CD4-positive, alpha-beta T cell treated with Interleukin-21 for 1 hour (primary cell): ENCODE results near the gene NOP53.
"Not testable (repeated sequence)": the region's sequence is repeated elsewhere in the genome, so short reads cannot be mapped to it uniquely, and the experiment has no call there.

Experiments
- DNase-seq: peaks from one replicate; pipeline ENCODE4 v3.0.0-alpha.2; 2020

NOP53 gene

DNA sequence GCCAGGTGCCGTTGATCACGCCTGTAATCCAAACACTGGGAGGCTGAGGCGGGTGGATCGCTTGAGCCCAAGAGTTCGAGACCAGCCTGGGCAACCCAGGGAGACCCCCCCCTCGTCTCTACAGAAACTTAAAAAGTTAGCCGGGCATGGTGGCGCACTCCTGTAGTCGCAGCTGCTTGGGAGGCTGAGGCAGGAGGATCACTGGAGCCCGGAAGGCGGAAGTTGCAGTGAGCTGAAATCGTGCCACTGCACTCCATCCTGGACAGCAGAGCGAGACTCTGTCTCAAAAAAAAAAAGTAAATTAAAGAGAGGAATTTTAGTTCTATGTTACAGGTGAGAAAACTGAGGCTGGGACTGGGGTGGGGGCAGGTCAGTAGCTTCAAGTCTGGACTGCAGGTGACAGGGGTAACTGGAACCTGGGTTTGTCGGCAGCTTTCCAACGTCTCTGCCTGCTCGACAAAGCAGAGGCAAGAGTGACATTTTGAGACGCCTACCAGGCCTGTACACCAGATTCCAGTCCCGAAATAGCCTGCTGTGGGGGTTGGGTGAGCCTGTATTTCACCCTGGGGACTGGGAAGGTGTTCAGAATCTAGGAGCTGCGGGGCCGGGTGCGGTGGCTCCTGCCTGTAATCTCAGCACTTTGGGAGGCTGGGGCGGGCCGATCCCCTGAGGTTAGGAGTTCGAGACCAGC is 34.3 kb downstream of the NOP53 start:
- no peak for DNase-seq

DNA sequence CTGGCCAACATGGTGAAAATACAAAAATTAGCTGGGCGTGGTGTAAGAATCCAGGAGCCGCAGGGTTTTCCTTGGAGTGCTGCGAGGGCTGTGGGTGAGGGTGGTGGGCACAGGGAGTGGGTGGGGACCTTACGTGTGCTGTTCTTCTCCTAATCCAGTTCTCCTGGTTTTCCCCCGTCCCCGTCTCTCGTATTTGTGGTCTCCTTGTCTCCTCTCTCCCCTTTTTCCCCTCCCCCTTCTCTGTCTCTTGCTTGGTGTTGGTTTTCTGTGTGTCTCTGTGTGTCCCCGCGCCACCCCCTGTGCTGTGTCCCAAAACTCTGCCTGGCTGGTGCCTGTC is 34.8 kb downstream of the NOP53 start:
- DNase-seq: no peak

DNA sequence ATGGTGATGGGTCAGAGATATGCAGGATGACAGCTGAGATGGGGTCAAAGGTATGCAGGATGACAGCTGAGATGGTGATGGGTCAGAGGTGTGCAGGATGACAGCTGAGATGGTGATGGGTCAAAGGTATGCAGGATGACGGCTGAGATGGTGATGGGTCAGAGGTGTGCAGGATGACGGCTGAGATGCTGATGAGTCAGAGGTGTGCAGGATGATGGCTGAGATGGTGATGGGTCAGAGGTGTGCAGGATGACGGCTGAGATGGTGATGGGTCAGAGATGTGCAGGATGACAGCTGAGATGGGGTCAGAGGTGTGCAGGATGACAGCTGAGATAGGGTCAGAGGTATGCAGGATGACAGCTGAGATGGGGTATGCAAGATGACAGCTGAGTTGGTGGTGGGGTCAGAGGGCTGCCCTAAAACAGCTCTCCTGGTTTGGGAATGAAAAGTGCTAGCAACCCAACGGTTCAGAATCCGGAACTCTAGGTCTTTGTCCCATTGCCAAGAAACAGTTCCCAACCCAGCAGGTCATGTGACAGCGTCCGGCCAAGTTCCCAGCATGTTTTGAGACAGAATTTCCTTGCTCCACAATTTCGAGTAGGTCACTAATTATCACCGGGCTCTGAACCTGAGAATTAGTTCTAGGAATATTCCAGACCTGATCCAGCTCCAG is 36.4 kb downstream of the NOP53 start:
- DNase-seq: no peak

DNA sequence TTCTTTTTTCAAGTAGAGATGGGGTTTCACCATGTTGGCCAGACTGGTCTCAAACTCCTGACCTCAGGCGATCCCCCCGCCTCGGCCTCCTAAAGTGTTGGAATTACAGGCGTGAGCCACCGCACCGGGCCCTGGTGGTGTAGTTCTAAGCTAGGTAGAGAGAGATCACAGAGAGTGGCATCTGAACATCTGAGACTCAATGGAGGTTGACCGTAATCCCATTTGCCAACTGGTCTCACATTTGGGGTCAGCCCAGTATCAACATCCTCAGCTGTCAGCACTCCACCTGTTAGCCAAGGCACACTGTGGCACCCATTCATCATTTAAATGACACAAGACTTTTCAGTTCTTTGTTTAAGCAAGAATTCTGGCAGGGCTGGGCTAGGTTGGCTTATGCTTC is 41.2 kb downstream of the NOP53 start:
- DNase-seq: no peak

DNA sequence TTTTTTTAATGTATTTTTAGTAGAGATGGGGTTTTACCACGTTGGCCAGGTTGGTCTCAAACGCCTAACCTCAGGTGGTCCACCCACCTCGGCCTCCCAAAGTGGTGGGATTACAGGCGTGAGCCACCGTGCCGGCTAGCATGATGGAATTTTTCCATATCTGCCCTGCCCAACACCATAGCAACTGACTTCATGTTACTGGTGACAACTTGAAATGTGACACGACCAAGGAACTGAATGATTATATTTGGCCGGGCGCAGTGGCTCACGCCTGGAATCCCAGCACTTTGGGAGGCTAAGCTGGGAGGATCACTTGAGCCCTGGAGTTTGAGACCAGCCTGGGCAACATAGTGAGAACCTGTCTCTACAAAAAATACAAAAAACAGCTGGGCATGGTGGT is 42.0 kb downstream of the NOP53 start:
- DNase-seq: not testable (repeated sequence)

DNA sequence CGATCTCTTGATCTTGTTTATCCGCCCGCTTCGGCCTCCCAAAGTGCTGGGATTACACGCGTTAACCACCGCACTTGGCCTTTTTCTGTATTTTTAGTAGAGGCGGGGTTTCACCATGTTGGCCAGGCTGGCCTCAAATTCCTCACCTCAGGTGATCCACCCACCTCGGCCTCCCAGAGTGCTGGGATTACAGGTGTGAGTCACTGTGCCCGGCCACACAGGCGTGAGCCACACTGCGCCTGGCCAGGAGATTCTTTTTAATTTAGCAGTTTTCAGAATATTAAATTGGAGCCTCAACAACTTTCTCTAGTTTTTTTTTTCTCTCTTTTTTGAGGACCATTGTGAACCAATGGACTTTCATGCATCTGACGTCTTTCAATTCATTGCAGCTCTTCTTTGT is 44.5 kb downstream of the NOP53 start:
- DNase-seq: not testable (repeated sequence)

- DNase-seq: peak; percentile 78
Measured at GRCh38 chr19:47790398-47790814, 45.1 kb downstream of the NOP53 start.

- DNase-seq: no peak
Measured at GRCh38 chr19:47792616-47793015, 47.3 kb downstream of the NOP53 start.

GRCh38 chr19:47794526-47794925 is 49.2 kb downstream of the NOP53 start:
- DNase-seq: no peak

DNA sequence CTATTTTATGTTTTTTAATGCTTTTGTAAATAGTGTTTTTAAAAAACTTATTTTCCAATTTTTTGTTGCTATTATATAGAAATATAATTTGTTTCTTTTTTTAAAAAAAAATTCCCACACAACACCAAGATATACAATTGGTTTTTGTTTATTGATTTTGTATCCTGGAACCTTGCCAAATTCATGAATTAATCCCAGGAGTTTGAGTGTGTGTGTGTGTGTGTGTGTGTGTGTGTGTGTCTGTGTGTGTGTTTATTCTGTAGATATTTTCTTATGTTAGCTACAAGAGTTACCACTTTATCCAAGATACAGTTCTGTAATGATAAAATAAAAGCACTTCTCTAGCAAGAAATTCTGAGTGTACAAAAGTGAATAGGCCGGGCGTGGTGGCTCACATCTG is 51.4 kb downstream of the NOP53 start:
- no peak for DNase-seq

DNA sequence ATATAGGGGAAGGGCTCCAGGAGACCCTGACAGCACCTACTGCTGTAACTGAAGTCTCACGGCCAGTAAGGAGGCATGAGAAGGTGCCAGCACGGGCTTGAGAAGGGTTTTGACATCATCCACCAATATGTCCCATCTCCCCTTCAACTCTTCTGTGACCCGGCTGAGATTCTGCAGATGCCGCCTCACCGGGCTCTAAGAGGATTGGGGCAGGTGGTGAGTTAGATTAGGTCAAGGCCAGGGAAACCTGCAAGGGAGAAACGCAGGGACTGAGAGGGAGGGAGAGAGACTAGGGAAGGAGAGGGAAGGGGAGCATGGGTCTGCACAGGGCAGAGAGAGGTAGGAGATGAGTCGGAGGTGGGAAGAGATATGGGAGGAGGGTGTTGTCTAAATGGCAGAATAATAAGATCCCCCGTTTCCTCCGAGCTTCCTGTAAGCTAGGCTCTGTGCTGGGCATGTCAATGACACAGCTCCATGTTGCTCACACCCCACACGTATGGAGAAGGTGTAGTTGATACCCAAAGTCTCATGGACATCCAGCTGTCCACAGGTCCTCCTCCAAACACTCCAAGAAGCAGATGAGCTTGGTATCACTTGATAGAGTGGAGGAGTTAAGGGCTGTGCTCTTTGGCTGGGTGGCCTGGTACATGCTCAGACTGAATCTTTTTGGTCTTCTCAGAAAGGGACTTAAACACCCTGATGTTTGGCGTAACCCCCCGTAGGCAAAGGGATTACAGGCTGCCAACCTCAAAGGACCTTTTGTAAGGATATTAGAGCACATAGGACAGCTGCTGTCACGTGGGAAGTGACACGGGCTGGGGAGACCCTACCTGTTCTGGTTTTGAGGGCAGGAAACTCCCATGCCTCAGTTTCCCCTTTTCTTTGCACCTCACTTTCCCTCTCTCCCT is 52.9 kb downstream of the NOP53 start:
- DNase-seq: no peak

DNA sequence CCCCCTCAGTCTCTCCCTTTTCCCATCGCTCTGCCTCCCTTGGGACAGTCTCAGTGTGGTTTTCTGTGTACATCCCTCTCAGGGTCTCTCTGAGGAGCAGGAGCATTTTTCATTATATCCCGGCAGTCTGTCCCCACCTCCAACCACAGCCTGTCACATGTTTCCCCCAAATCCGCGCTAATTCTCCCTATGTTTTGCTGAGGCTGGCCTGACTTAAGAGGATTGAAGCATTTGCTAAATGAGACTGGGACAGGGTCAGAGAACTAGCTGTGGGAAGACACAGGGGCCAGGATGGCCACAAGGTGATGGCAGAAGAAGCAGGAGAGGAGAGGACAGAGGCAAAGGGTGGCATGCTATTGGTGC is 53.5 kb downstream of the NOP53 start:
- no peak for DNase-seq

DNA sequence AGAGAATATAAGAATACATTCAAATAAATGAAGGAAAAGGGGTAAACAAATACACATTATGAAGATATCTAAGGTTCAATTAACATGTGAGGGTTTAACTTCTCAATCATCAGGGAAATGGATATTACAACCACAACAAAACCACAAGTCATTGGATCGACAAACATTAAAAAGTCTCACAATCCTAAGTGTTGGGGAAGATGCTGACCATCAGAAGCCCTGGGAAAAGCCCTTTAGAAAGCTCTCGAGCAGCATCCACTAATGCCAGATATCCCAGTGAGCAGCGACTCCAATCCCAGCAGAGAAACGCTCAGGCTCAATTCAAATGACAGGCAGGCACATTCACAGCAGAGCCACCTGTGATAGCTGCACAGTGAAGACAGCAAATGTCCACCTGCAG is 55.9 kb downstream of the NOP53 start:
- no peak for DNase-seq

DNA sequence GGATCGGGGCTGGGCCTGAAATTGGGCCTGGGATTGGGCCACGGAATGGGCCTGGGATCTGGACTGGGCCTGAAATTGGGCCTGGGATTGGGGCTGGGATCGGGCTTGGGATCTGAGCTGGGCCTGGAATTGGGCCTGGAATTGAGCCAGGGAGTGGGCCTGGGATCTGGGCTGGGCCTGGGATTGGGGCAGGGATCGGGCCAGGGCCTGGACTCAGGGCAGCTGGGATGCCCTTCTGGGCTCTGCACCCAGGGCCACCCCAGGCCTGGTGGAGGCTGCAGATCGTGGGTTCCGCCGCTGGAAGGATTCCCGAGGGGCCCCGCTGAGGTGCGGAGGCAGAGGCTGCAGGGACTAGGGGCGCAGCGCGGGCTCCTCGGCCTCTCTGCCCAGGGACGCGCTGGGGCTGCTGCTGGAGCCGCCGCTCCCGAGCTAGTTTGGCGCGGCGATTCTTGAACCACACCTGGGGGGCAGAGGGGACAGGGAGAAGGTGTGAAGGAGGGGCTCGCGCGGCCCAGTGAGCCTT is 57.2 kb downstream of the NOP53 start:
- no peak for DNase-seq

DNA sequence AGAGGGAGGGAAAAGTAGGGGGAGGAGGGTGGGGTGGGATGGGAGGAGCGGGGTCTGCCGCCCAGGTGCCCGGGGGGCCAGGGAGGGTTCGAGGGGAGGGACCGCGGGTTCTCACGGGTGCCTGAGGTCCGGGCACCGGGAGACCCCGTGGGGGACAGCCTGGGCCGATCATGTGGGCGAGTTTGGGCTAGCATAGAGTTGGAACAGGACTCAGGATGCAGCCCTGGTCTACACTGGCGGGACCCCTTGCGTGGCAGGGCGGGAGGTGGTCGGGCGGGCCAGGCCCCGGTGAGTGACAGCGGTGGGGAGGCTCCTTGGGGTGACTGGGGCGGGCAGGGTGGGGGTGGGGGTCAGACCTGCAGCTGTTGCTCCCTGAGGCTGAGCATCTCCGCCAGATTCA is 57.8 kb downstream of the NOP53 start:
- DNase-seq: not testable (repeated sequence)

DNA sequence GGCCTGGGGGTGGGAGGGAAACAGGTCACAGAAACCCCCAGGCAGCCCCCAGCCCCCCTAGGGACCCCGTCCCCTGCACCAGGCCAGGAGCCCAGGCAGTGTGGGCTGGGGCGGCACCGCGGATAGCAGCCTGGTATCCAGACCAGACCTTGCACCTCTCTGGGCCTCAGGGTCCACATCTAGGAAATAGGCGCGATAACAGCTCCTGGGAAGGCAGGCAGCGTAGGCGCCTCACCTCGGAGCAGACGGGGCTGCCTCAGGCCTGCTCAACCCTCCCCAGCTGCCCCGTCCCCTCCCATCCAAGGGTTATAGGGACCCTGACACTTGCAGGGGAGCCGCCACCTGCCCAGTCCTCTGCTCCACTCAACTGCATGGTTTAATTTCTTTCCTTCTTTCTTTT is 58.3 kb downstream of the NOP53 start:
- DNase-seq: not testable (repeated sequence)

GRCh38 chr19:47804451-47804850 is 59.1 kb downstream of the NOP53 start, which contains the start of gene TPRX1:
Gene TPRX1, minus strand, starts transcription at chr19:47804551. Its CDS starts 12 bp downstream, at chr19:47804539.
- not testable (repeated sequence) for DNase-seq

DNA sequence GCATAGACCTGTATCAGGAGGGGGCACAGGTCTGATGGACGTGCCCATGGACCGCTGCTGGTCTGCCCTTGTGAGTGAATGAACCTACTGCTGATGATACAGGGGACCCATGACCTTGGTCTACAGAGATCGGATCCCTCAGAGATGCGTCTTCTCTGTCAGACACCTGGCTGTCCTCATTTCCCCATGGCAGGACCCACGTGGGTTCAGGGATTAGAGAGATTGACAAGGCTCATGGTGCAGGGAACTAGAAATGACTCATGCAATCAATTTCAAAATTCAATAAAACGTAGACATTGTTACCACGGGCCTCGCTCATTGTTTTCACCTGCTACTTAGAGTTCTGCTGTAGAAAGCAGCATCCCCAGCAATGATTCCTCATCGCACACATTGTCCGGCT is 60.0 kb downstream of the NOP53 start:
- no peak for DNase-seq

DNA sequence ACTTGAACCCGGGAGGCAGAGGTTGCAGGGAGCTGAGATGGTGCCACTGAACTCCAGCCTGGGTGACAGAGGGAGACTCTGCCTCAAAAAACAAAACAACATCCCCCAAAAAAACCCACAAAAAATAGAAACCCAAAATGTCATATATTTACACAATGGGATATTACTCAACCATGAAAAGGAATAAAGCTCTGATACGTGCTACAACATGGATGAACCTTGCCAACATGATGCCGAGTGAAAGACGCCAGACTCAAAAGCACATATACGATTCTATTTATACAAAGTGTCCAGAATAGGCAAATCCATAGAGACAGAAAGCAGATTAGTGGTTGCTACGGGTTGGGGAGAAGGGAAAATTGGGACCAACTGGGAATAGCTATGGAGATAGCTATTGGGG is 61.1 kb downstream of the NOP53 start:
- no peak for DNase-seq
